MM.1S (cell line): ENCODE data around the gene C9.

Source experiments
- DNase-seq: peaks from one replicate; pipeline ENCODE4 v3.0.0-alpha.2; 2015
- H2AFZ ChIP-seq: fragments of 300-600 bp; sonication (generic); 2 replicates; pipeline ENCODE4 v1.6.0; 2016; ENCODE audit warnings: antibody characterized with exemption, low read length
- H3F3A ChIP-seq: fragments of 300-600 bp; sonication (generic); 2 replicates; pipeline ENCODE4 v1.6.1; 2016; ENCODE audit warnings: mild to moderate bottlenecking, antibody characterized with exemption, low read length, moderate library complexity, mixed read lengths; ENCODE audit not compliant: insufficient read depth
- H3K27ac ChIP-seq: fragments of 300-600 bp; sonication (generic); 2 replicates; pipeline ENCODE4 v1.5.1; 2016; ENCODE audit warnings: mild to moderate bottlenecking, low read length
- H3K27me3 ChIP-seq: fragments of 300-600 bp; sonication (generic); replicated peaks from 2 replicates; pipeline ENCODE4 v1.6.0; 2016; ENCODE audit warnings: low read length; ENCODE audit not compliant: insufficient read depth
- H3K36me3 ChIP-seq: fragments of 300-600 bp; sonication (generic); replicated peaks from 2 replicates; pipeline ENCODE4 v1.6.1; 2016; ENCODE audit warnings: mild to moderate bottlenecking, low read length, mixed read lengths; ENCODE audit not compliant: insufficient read depth
- H3K4me1 ChIP-seq: fragments of 300-600 bp; sonication (generic); 2 replicates; pipeline ENCODE4 v1.6.1; 2016; ENCODE audit warnings: low read length, mixed read lengths
- H3K4me2 ChIP-seq: fragments of 300-600 bp; sonication (generic); 2 replicates; pipeline ENCODE4 v1.6.0; 2016; ENCODE audit warnings: low read depth, low read length
- H3K4me3 ChIP-seq: fragments of 300-600 bp; sonication (generic); 2 replicates; pipeline ENCODE4 v1.5.1; 2016; ENCODE audit warnings: low read length, mixed read lengths
- H3K79me2 ChIP-seq: fragments of 300-600 bp; sonication (generic); 2 replicates; pipeline ENCODE4 v1.6.1; 2016; ENCODE audit warnings: mixed run types, low read length, mixed read lengths
- H3K9ac ChIP-seq: fragments of 300-600 bp; sonication (generic); 2 replicates; pipeline ENCODE4 v1.6.1; 2016; ENCODE audit warnings: low read length, mixed read lengths
- H3K9me2 ChIP-seq: fragments of 300-600 bp; sonication (generic); replicated peaks from 2 replicates; pipeline ENCODE4 v1.6.1; 2016; ENCODE audit warnings: mild to moderate bottlenecking, low read length, mixed read lengths; ENCODE audit not compliant: insufficient read depth
- H3K9me3 ChIP-seq: fragments of 300-600 bp; sonication (generic); replicated peaks from 2 replicates; pipeline ENCODE4 v1.6.1; 2016; ENCODE audit warnings: mild to moderate bottlenecking, low read length, mixed read lengths; ENCODE audit not compliant: insufficient read depth
- H4K20me1 ChIP-seq: fragments of 300-600 bp; sonication (generic); 2 replicates; pipeline ENCODE4 v1.6.1; 2016; ENCODE audit warnings: mild to moderate bottlenecking, low read length, moderate library complexity, mixed read lengths; ENCODE audit not compliant: insufficient read depth
- CTCF ChIP-seq: fragments of 300-600 bp; sonication (generic); IDR thresholded peaks from 2 replicates; pipeline ENCODE4 v1.5.1; 2016; ENCODE audit warnings: antibody characterized with exemption, low read length, mixed read lengths
- EZH2 ChIP-seq: fragments of 300-600 bp; sonication (generic); optimal IDR thresholded peaks from 2 replicates; pipeline ENCODE3; 2017; ENCODE audit warnings: low read depth, mild to moderate bottlenecking, antibody characterized with exemption, low read length, mixed read lengths
- EZH2phosphoT487 ChIP-seq: fragments of 300-600 bp; sonication (generic); IDR thresholded peaks from 2 replicates; pipeline ENCODE4 v1.6.1; 2018; ENCODE audit warnings: antibody characterized with exemption, low read length

Gene C9

GRCh38 chr5:39363217-39363616 is 1.1 kb downstream of the C9 start:
- TF ChIP-seq EZH2 (no peak), CTCF (no peak), EZH2phosphoT487 (no peak)
- H3K4me2 ChIP-seq, result no peak overlapping the region
- H3K27ac ChIP-seq, result no peak overlapping the region
- H3K4me1 ChIP-seq, result no peaks in the 10 kb centered on the region
- no peaks in the 10 kb centered on the region for H3K27me3 ChIP-seq
- H3K36me3 ChIP-seq, result no peaks in the 10 kb centered on the region
- H3F3A ChIP-seq, result no peaks in the 10 kb centered on the region
- H3K79me2 ChIP-seq, result no peaks in the 10 kb centered on the region
- no peak overlapping the region for H2AFZ ChIP-seq
- DNase-seq, result no peak
- no peaks in the 10 kb centered on the region for H3K9me3 ChIP-seq
- no peaks in the 10 kb centered on the region for H3K9me2 ChIP-seq
- H3K9ac ChIP-seq, result no peak overlapping the region
- no peaks in the 10 kb centered on the region for H4K20me1 ChIP-seq
- no peak overlapping the region for H3K4me3 ChIP-seq

GRCh38 chr5:39362646-39363045 is 1.6 kb downstream of the C9 start:
- Histone ChIP-seq H3K4me1 (no peaks in the 10 kb centered on the region), H4K20me1 (no peaks in the 10 kb centered on the region), H3K27me3 (no peaks in the 10 kb centered on the region), H3K4me3 (no peak overlapping the region), H3K9ac (no peak overlapping the region), H3K79me2 (no peaks in the 10 kb centered on the region), H3K4me2 (no peak overlapping the region), H3K9me3 (no peaks in the 10 kb centered on the region), H3K9me2 (no peaks in the 10 kb centered on the region), H3K27ac (no peak overlapping the region), H2AFZ (no peak overlapping the region), H3K36me3 (no peaks in the 10 kb centered on the region), H3F3A (no peaks in the 10 kb centered on the region)
- no peak for TF ChIP-seq EZH2
- TF ChIP-seq CTCF, result no peak
- TF ChIP-seq EZH2phosphoT487, result no peak
- no peak for DNase-seq

- DNase-seq, result no peak
These were observed 3.0 kb downstream of the C9 start for GRCh38 chr5:39361306-39361705.

GRCh38 chr5:39360471-39361111 is 3.7 kb downstream of the C9 start:
- Histone ChIP-seq H3K9ac (no peak overlapping the region), H3K79me2 (no peaks in the 10 kb centered on the region), H3K27me3 (no peaks in the 10 kb centered on the region), H3K27ac (no peak overlapping the region), H3K9me2 (no peaks in the 10 kb centered on the region), H3F3A (no peaks in the 10 kb centered on the region), H4K20me1 (no peaks in the 10 kb centered on the region), H3K4me1 (no peaks in the 10 kb centered on the region), H3K9me3 (no peaks in the 10 kb centered on the region), H2AFZ (no peak overlapping the region), H3K4me2 (no peak overlapping the region), H3K4me3 (no peak overlapping the region), H3K36me3 (no peaks in the 10 kb centered on the region)
- no peak for TF ChIP-seq CTCF
- TF ChIP-seq EZH2phosphoT487, result no peak
- no peak for TF ChIP-seq EZH2
- DNase-seq, result no peak

More at GRCh38 chr5:39361306-39361705, 3.0 kb downstream of the C9 start:
- no peaks in the 10 kb centered on the region for H4K20me1 ChIP-seq
- no peak overlapping the region for H3K9ac ChIP-seq
- H3K4me3 ChIP-seq, result no peak overlapping the region
- no peaks in the 10 kb centered on the region for H3K79me2 ChIP-seq
- no peak overlapping the region for H3K4me2 ChIP-seq
- no peaks in the 10 kb centered on the region for H3K27me3 ChIP-seq
- H3K27ac ChIP-seq, result no peak overlapping the region
- no peak for TF ChIP-seq EZH2phosphoT487
- TF ChIP-seq EZH2, result no peak
- no peaks in the 10 kb centered on the region for H3F3A ChIP-seq
- no peaks in the 10 kb centered on the region for H3K9me2 ChIP-seq
- H3K4me1 ChIP-seq, result no peaks in the 10 kb centered on the region
- H3K9me3 ChIP-seq, result no peaks in the 10 kb centered on the region
- no peak overlapping the region for H2AFZ ChIP-seq
- no peaks in the 10 kb centered on the region for H3K36me3 ChIP-seq
